Suppressor macrophage treated with lipopolysaccharide for 1 hour (primary cell): ENCODE data around the gene CHST8.
"Not testable (repeated sequence)": the region's sequence is repeated elsewhere in the genome, so short reads cannot be mapped to it uniquely, and the experiment has no call there.

Experiments
- DNase-seq, 3 donors: peaks; one replicate each; pipeline ENCODE4 v3.0.0-alpha.2; 2020 to 2022

CHST8 gene

GRCh38 chr19:33646306-33646705 is 24.6 kb downstream of the CHST8 start:
- no peak for DNase-seq

- no peak for DNase-seq
Observed at GRCh38 chr19:33647146-33647545, 25.4 kb downstream of the CHST8 start.

- DNase-seq, result no peak
Observed at GRCh38 chr19:33649627-33650305, 28.0 kb downstream of the CHST8 start.

GRCh38 chr19:33653684-33654083 is 31.9 kb downstream of the CHST8 start:
- DNase-seq, result no peak

- no peak for DNase-seq
Observed at GRCh38 chr19:33654840-33655508, 33.2 kb downstream of the CHST8 start.

GRCh38 chr19:33659835-33660234 is 38.1 kb downstream of the CHST8 start:
- no peak for DNase-seq

- no peak for DNase-seq
Observed at GRCh38 chr19:33660410-33661124, 38.8 kb downstream of the CHST8 start.

GRCh38 chr19:33661336-33661735 is 39.6 kb downstream of the CHST8 start:
- no peak for DNase-seq

- no peak for DNase-seq
Observed at GRCh38 chr19:33662391-33663092, 40.8 kb downstream of the CHST8 start.

- not testable (repeated sequence) for DNase-seq
Observed at GRCh38 chr19:33663316-33663715, 41.6 kb downstream of the CHST8 start.

GRCh38 chr19:33664744-33665143 is 43.0 kb downstream of the CHST8 start:
- DNase-seq, result no peak

GRCh38 chr19:33665776-33666595 is 44.2 kb downstream of the CHST8 start:
- no peak for DNase-seq

- no peak for DNase-seq
Observed at GRCh38 chr19:33667141-33667650, 45.4 kb downstream of the CHST8 start.

- DNase-seq, result no peak
Observed at GRCh38 chr19:33667881-33668280, 46.1 kb downstream of the CHST8 start.

- DNase-seq, result no peak
Observed at GRCh38 chr19:33668968-33669367, 47.2 kb downstream of the CHST8 start.

- no peak for DNase-seq
Observed at GRCh38 chr19:33669376-33669775, 47.6 kb downstream of the CHST8 start.

GRCh38 chr19:33670398-33670797 is 48.6 kb downstream of the CHST8 start:
- DNase-seq, result no peak

- no peak for DNase-seq
Observed at GRCh38 chr19:33671211-33671610, 49.5 kb downstream of the CHST8 start.

- DNase-seq, result no peak
Observed at GRCh38 chr19:33673258-33673875, 51.6 kb downstream of the CHST8 start.

GRCh38 chr19:33673996-33674625 is 52.4 kb downstream of the CHST8 start:
- no peak for DNase-seq
